H1 (cell line): ENCODE data around the gene VAV2. TPM values are rescaled to one million over a fixed set of nuclear protein-coding genes. Genes with fewer than 3 reads are reported as not detected.

Experiments
- CTCF ChIA-PET: fragments of 300-600 bp; sonication (Branson Sonifier 250); formaldehyde crosslinking; loops from one replicate; lab custom pipeline; 2021; ENCODE audit not compliant: partially characterized antibody; lab: Charles Lee
- POLR2A ChIA-PET: fragments of 300-600 bp; sonication (Branson Sonifier 250); formaldehyde crosslinking; loops from one replicate; lab custom pipeline; 2021; ENCODE audit warnings: inconsistent platforms; ENCODE audit not compliant: partially characterized antibody; lab: Charles Lee
- DNase-seq, 2 experiments: peaks; one replicate each; pipeline versions ENCODE4 v3.0.0 to v3.0.0-alpha.2; 2010 to 2022; ENCODE audit warnings: low spot score in 2 of 2, low read depth in 1 of 2, mixed read lengths in 1 of 2
- FAIRE-seq: peaks from 2 replicates; lab custom pipeline; 2011; peaks lifted over from hg19 to GRCh38; lab: Jason Lieb, UNC
- H2AFZ ChIP-seq: 2 replicates; pipeline ENCODE4 v1.8.1; 2012; ENCODE audit warnings: low read length, inconsistent platforms
- H2AK5ac ChIP-seq: 2 replicates; pipeline ENCODE4 v1.6.1; 2013; ENCODE audit warnings: low read depth, low read length
- H2BK120ac ChIP-seq: replicated peaks from 2 replicates; pipeline ENCODE3; 2013; ENCODE audit warnings: low read depth, low read length, inconsistent platforms
- H2BK12ac ChIP-seq: 2 replicates; pipeline ENCODE4 v1.6.1; 2013; ENCODE audit warnings: low read depth, low read length
- H2BK15ac ChIP-seq: 2 replicates; pipeline ENCODE4 v1.6.1; 2013; ENCODE audit warnings: low read length
- H2BK20ac ChIP-seq: 2 replicates; pipeline ENCODE4 v1.6.1; 2013; ENCODE audit warnings: low read length
- H2BK5ac ChIP-seq: 2 replicates; pipeline ENCODE4 v1.6.1; 2013; ENCODE audit warnings: low read depth, low read length
- H3K14ac ChIP-seq: 2 replicates; pipeline ENCODE4 v1.6.1; 2013; ENCODE audit warnings: inconsistent platforms; ENCODE audit not compliant: insufficient read length
- H3K18ac ChIP-seq: 2 replicates; pipeline ENCODE4 v1.6.1; 2013; ENCODE audit warnings: low read length; ENCODE audit errors: extremely low read depth
- H3K23ac ChIP-seq: 2 replicates; pipeline ENCODE4 v1.6.1; 2013; ENCODE audit warnings: inconsistent platforms; ENCODE audit not compliant: insufficient read length
- H3K23me2 ChIP-seq: 2 replicates; pipeline ENCODE4 v1.6.1; 2013; ENCODE audit warnings: low read depth, low read length
- H3K27ac ChIP-seq: 2 replicates; pipeline ENCODE4 v1.6.1; 2011; ENCODE audit warnings: low read depth, low read length, inconsistent platforms
- H3K27me3 ChIP-seq, 4 experiments: replicated peaks in 1 of 4; 1 replicate in 1 of 4; 2 replicates in 3 of 4; pipeline versions ENCODE4 v1.6.1 to v1.8.1; 2011 to 2013; ENCODE audit warnings: low read length in 3 of 4, mild to moderate bottlenecking in 3 of 4, inconsistent platforms in 2 of 4, mixed read lengths in 2 of 4, moderate library complexity in 1 of 4; ENCODE audit not compliant: control insufficient read depth in 3 of 4, insufficient read depth in 3 of 4; ENCODE audit errors: extremely low read depth in 1 of 4
- H3K36me3 ChIP-seq, 4 experiments: 2 replicates each; pipeline versions ENCODE4 v1.6.1 to v1.8.1; 2011 to 2013; ENCODE audit warnings: mild to moderate bottlenecking in 4 of 4, low read length in 3 of 4, moderate library complexity in 2 of 4, control low read depth in 1 of 4, inconsistent platforms in 1 of 4; ENCODE audit not compliant: insufficient read depth in 4 of 4, control insufficient read depth in 2 of 4
- H3K4ac ChIP-seq: replicated peaks from 2 replicates; pipeline ENCODE3; 2013; ENCODE audit warnings: low read length, low read depth, mixed read lengths, inconsistent platforms; ENCODE audit not compliant: insufficient read length
- H3K4me1 ChIP-seq, 4 experiments: replicated peaks in 1 of 4; 1 replicate in 1 of 4; 2 replicates in 3 of 4; pipeline versions ENCODE4 v1.6.1 to v1.8.1; 2011 to 2013; ENCODE audit warnings: low read length in 3 of 4, inconsistent platforms in 2 of 4, mixed read lengths in 1 of 4; ENCODE audit not compliant: insufficient read depth in 4 of 4, control insufficient read depth in 3 of 4
- H3K4me2 ChIP-seq, 2 experiments: 2 replicates each; pipeline versions ENCODE4 v1.6.1 to v1.8.1; 2011 to 2013; ENCODE audit warnings: low read depth in 2 of 2, low read length in 2 of 2, control low read depth in 1 of 2, inconsistent platforms in 1 of 2, mild to moderate bottlenecking in 1 of 2; ENCODE audit not compliant: insufficient read depth in 1 of 2
- H3K4me3 ChIP-seq, 4 experiments: fragments of 200-600, 300-600 bp in 1 of 4; sonication (generic), shearing (Covaris generic), sonication (Bioruptor Twin) in 1 of 4; 2 replicates each; pipeline versions ENCODE4 v1.5.1 to v1.8.1; 2011 to 2016; ENCODE audit warnings: low read length in 4 of 4, low read depth in 3 of 4, control low read depth in 2 of 4, inconsistent platforms in 2 of 4, mild to moderate bottlenecking in 2 of 4, mixed read lengths in 1 of 4, moderate library complexity in 1 of 4; ENCODE audit not compliant: insufficient read depth in 2 of 4; ENCODE audit errors: extremely low read depth in 1 of 4
- H3K56ac ChIP-seq: replicated peaks from 2 replicates; pipeline ENCODE3; 2013; ENCODE audit warnings: low read depth, mild to moderate bottlenecking, mixed read lengths, low read length, inconsistent platforms; ENCODE audit not compliant: insufficient read length
- H3K79me1 ChIP-seq: 2 replicates; pipeline ENCODE4 v1.6.1; 2013; ENCODE audit warnings: low read depth, low read length, control low read depth
- H3K79me2 ChIP-seq, 2 experiments: 2 replicates each; pipeline versions ENCODE4 v1.6.1 to v1.8.1; 2012 to 2013; ENCODE audit warnings: low read length in 2 of 2, mild to moderate bottlenecking in 2 of 2, inconsistent platforms in 1 of 2; ENCODE audit not compliant: insufficient read depth in 2 of 2, control insufficient read depth in 1 of 2
- H3K9ac ChIP-seq, 4 experiments: replicated peaks in 1 of 4; 1 replicate in 1 of 4; 2 replicates in 3 of 4; pipeline versions ENCODE4 v1.6.1 to v1.8.1; 2011 to 2013; ENCODE audit warnings: low read depth in 3 of 4, low read length in 3 of 4, control low read depth in 2 of 4, mild to moderate bottlenecking in 2 of 4, moderate library complexity in 2 of 4, inconsistent platforms in 1 of 4; ENCODE audit errors: extremely low read depth in 1 of 4
- H3K9me3 ChIP-seq, 2 experiments: 2 replicates each; pipeline versions ENCODE4 v1.6.1 to v1.8.1; 2012 to 2013; ENCODE audit warnings: mild to moderate bottlenecking in 2 of 2, moderate library complexity in 2 of 2, control low read depth in 1 of 2, inconsistent platforms in 1 of 2, low read depth in 1 of 2, low read length in 1 of 2, mixed read lengths in 1 of 2; ENCODE audit not compliant: insufficient read depth in 2 of 2
- H4K20me1 ChIP-seq, 2 experiments: replicated peaks in 1 of 2; 2 replicates each; pipeline versions ENCODE3 to v1.8.1; 2011 to 2013; ENCODE audit warnings: inconsistent platforms in 2 of 2, low read length in 2 of 2, mild to moderate bottlenecking in 1 of 2; ENCODE audit not compliant: insufficient read depth in 2 of 2, control insufficient read depth in 1 of 2
- H4K5ac ChIP-seq: 2 replicates; pipeline ENCODE4 v1.6.1; 2013; ENCODE audit warnings: low read length, low read depth, mixed read lengths, inconsistent platforms; ENCODE audit not compliant: insufficient read length
- H4K8ac ChIP-seq: 2 replicates; pipeline ENCODE4 v1.8.0; 2013; ENCODE audit warnings: mild to moderate bottlenecking, moderate library complexity, low read length, inconsistent platforms; ENCODE audit not compliant: insufficient read depth; ENCODE audit errors: extremely low read depth
- H4K91ac ChIP-seq: replicated peaks from 2 replicates; pipeline ENCODE3; 2013; ENCODE audit warnings: low read length, mixed read lengths, inconsistent platforms; ENCODE audit not compliant: insufficient read length
- BRCA1 ChIP-seq: IDR thresholded peaks from 2 replicates; pipeline ENCODE4 v1.6.1; 2012; ENCODE audit warnings: low read depth, low read length, improper control_type of control experiment
- EP300 ChIP-seq, 2 experiments: IDR thresholded peaks; 1 replicate in 1 of 2; 2 replicates in 1 of 2; pipeline ENCODE4 v1.6.1; 2011 to 2012; ENCODE audit warnings: low read depth in 2 of 2, low read length in 2 of 2, mild to moderate bottlenecking in 2 of 2, borderline replicate concordance in 1 of 2, inconsistent platforms in 1 of 2, moderate library complexity in 1 of 2
- KDM4A ChIP-seq: IDR thresholded peaks from one replicate; pipeline ENCODE4 v1.7.1; 2012; ENCODE audit warnings: low read depth, mild to moderate bottlenecking, moderate library complexity, low read length, inconsistent platforms; ENCODE audit not compliant: severe bottlenecking
- NRF1 ChIP-seq: IDR thresholded peaks from 2 replicates; pipeline ENCODE4 v1.6.1; 2011; ENCODE audit warnings: mild to moderate bottlenecking, low read depth, low read length, improper control_type of control experiment
- PHF8 ChIP-seq: fragments of 200-600 bp; sonication (generic); conservative IDR thresholded peaks from 2 replicates; pipeline ENCODE4 v1.7.1; 2012; ENCODE audit warnings: low read depth, mild to moderate bottlenecking, inconsistent platforms, low read length, moderate library complexity
- POLR2A ChIP-seq, 2 experiments: IDR thresholded peaks; 1 replicate in 1 of 2; 2 replicates in 1 of 2; pipeline ENCODE4 v1.6.1; 2011; ENCODE audit warnings: low read depth in 2 of 2, low read length in 2 of 2, mild to moderate bottlenecking in 2 of 2; ENCODE audit errors: control extremely low read depth in 1 of 2
- POU5F1 ChIP-seq: IDR thresholded peaks from 2 replicates; pipeline ENCODE4 v1.6.1; 2011; ENCODE audit warnings: low read depth, mild to moderate bottlenecking, low read length, moderate library complexity
- RBBP5 ChIP-seq: IDR thresholded peaks from 2 replicates; pipeline ENCODE4 v1.7.1; 2012; ENCODE audit warnings: low read depth, mild to moderate bottlenecking, inconsistent platforms, low read length, moderate library complexity, borderline replicate concordance
- RFX5 ChIP-seq: IDR thresholded peaks from 2 replicates; pipeline ENCODE4 v1.6.1; 2011; ENCODE audit warnings: low read depth, low read length, improper control_type of control experiment, borderline replicate concordance
- SP1 ChIP-seq: IDR thresholded peaks from 2 replicates; pipeline ENCODE4 v1.6.1; 2011; ENCODE audit warnings: low read depth, low read length
- SP4 ChIP-seq: IDR thresholded peaks from 2 replicates; pipeline ENCODE4 v1.6.1; 2012; ENCODE audit warnings: low read length, inconsistent platforms
- SRF ChIP-seq: IDR thresholded peaks from 2 replicates; pipeline ENCODE4 v1.6.1; 2011; ENCODE audit warnings: mild to moderate bottlenecking, low read depth, low read length, moderate library complexity
- SUZ12 ChIP-seq: fragments of 200-600 bp; sonication (generic); IDR thresholded peaks from 2 replicates; pipeline ENCODE4 v1.6.1; 2012; ENCODE audit warnings: mild to moderate bottlenecking, inconsistent platforms, low read length, moderate library complexity, mixed read lengths
- YY1 ChIP-seq: IDR thresholded peaks from 2 replicates; pipeline ENCODE4 v1.6.1; 2011; ENCODE audit warnings: low read depth, mild to moderate bottlenecking, low read length
- WGBS, 2 experiments: shearing (Covaris generic) in 1 of 2; methylation state at CpG; one replicate each; pipeline versions ENCODE4 v1.1.6 to v1.1.7; 2013 to 2015; ENCODE audit warnings: low lambda C conversion rate in 2 of 2, mixed read lengths in 2 of 2, inconsistent platforms in 1 of 2, low coverage in 1 of 2, missing lambda C conversion rate in 1 of 2; ENCODE audit not compliant: insufficient replicate concordance in 2 of 2, insufficient coverage in 1 of 2, insufficient read length in 1 of 2; ENCODE audit errors: extremely low coverage in 1 of 2, missing lambda C conversion rate in 1 of 2; 5-methylcytosine and 5-hydroxymethylcytosine counted together
- polyA plus RNA-seq, 7 experiments: library from polyadenylated mRNA; depleted of rRNA in 3 of 7; stranded (reverse) in 5 of 7; unstranded in 2 of 7; fragments of >200 nt in 5 of 7; fragments of 200-250 nt in 2 of 7; gene quantifications; 1 replicate in 5 of 7; 2 replicates in 1 of 7; 4 replicates in 1 of 7; pipeline versions ENCODE4 v1.2.1 to v1.2.3, GENCODE V29; 2011 to 2013; ENCODE audit warnings: missing spikeins in 2 of 7, mixed read lengths in 2 of 7
- total RNA-seq: library from RNA; stranded (reverse); fragmentation: NEBNext Ultra II Directional; extraction: Animal tissue kit (Norgen Biotek cat#: 25700); gene quantifications from 2 replicates; pipeline ENCODE4 v1.2.1, GENCODE V29; 2021
- TF ChIP-seq, protein P1 (sequence below): IDR thresholded peaks from 2 replicates; pipeline ENCODE4 v1.6.1; 2012; ENCODE audit warnings: inconsistent platforms

VAV2 gene
- total and polyA plus RNA-seq, 2 of the 8 experiments (the other 6 are each of a cell fraction or from before 2014, with no cell fraction given), result 13.6 to 37.6 TPM

GRCh38 chr9:133950192-133950591 is 41.9 kb downstream of the VAV2 start:
- Histone ChIP-seq H3K36me3 (no peaks in the 10 kb centered on the region; a peak in 1 of 8 replicates), H3K18ac (peak overlapping the region; percentile 48), H2AK5ac (no peak overlapping the region), H2BK120ac (no peak overlapping the region), H3K27me3 (no peaks in the 10 kb centered on the region), H4K91ac (no peak overlapping the region), H2BK5ac (no peak overlapping the region), H3K23ac (no peak overlapping the region), H3K4ac (no peak overlapping the region), H3K79me1 (peaks cover 17% of the 10 kb centered on the region), H2AFZ (no peak overlapping the region), H4K20me1 (peaks cover 14 to 20% of the 10 kb centered on the region in 2 experiments), H3K79me2 (peaks cover 0 to 85% of the 10 kb centered on the region in 2 experiments; a peak in 2 of 4 replicates), H3K14ac (no peak overlapping the region), H3K9ac (no peak overlapping the region), H3K4me2 (no peak overlapping the region), H2BK12ac (no peak overlapping the region), H3K4me3 (no peak overlapping the region), H4K5ac (no peak overlapping the region), H3K23me2 (no peaks in the 10 kb centered on the region), H3K27ac (no peak overlapping the region), H4K8ac (no peak overlapping the region), H3K56ac (no peak overlapping the region), H2BK15ac (no peak overlapping the region), H2BK20ac (no peak overlapping the region), H3K4me1 (peaks cover 0 to 15% (median 9%) of the 10 kb centered on the region in 4 experiments; a peak in 5 of 7 replicates), H3K9me3 (no peaks in the 10 kb centered on the region)
- FAIRE-seq (no peak), DNase-seq (no peak)
- CTCF ChIA-PET, result interaction anchor here (0.7 to 2.8 kb wide), 5 partner anchors 11 to 156 kb away, joined by 3 to 8 read pairs (median 3); no protein-coding TSS in a partner anchor
- 78% methylated on average over 13 of the region's 13 CpGs; no CpG with 5 or more reads in 1 of the 2 experiments for WGBS, 2 experiments
- POLR2A ChIA-PET, result interaction anchor here (0.9 kb wide), 1 partner anchor 30 kb away, joined by 3 read pairs; no protein-coding TSS in a partner anchor
- no peak for TF ChIP-seq BRCA1
- no peak for TF ChIP-seq KDM4A
- TF ChIP-seq SRF, result no peak
- TF ChIP-seq POLR2A (IDR thresholded peaks at IDR 0.05; ENCODE audit: control extremely low read depth in 1 of 2, low read depth in 2 of 2, low read length in 2 of 2), result no peak
- TF ChIP-seq SP1, result no peak
- TF ChIP-seq EP300 (IDR thresholded peaks at IDR 0.05; ENCODE audit: borderline replicate concordance in 1 of 2, low read depth in 2 of 2, low read length in 2 of 2), result no peak
- no peak for TF ChIP-seq NRF1
- no peak for TF ChIP-seq RFX5
- TF ChIP-seq SP4, result no peak
- TF ChIP-seq, protein P1, sequence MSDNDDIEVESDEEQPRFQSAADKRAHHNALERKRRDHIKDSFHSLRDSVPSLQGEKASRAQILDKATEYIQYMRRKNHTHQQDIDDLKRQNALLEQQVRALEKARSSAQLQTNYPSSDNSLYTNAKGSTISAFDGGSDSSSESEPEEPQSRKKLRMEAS, result no peak
- TF ChIP-seq YY1, result no peak
- TF ChIP-seq SUZ12, result no peak
- TF ChIP-seq POU5F1, result no peak
- TF ChIP-seq PHF8, result no peak
- TF ChIP-seq RBBP5, result no peak
